IMR-90 (cell line): ENCODE measurements around the gene FOXO3. TPM values are rescaled to one million over a fixed set of nuclear protein-coding genes. Genes with fewer than 3 reads are reported as not detected.

Source experiments
- ATAC-seq: fragments of 200-7000 bp; cut with Tn5 transposase; 2 replicates; pipeline ENCODE4 v1.9.1; 2020; ENCODE audit warnings: low read depth, mild to moderate bottlenecking, moderate library complexity
- BruUV-seq: library from RNA; stranded (reverse); fragments of 400-500 nt; replicated peaks from 2 replicates; lab custom pipeline; 2021; lab: Mats Ljungman, UMichigan
- CTCF ChIA-PET: fragments of 300-600 bp; formaldehyde crosslinking; extraction: SDS; loops from one replicate; lab custom pipeline; 2021; ENCODE audit warnings: antibody characterized with exemption; lab: Yijun Ruan, JAX
- POLR2A ChIA-PET: fragments of 300-600 bp; sonication (Branson Sonifier 250); formaldehyde crosslinking; loops from one replicate; lab custom pipeline; 2022; ENCODE audit warnings: antibody characterized with exemption; ENCODE audit not compliant: unreplicated experiment; lab: Charles Lee
- DNase-seq: peaks from one replicate; pipeline ENCODE4 v3.0.0; 2013
- H2AFZ ChIP-seq: replicated peaks from 2 replicates; pipeline ENCODE3; 2013; ENCODE audit warnings: low read length, mild to moderate bottlenecking; ENCODE audit not compliant: poor library complexity
- H2AK5ac ChIP-seq: 2 replicates; pipeline ENCODE4 v1.6.1; 2013; ENCODE audit warnings: low read depth, low read length, inconsistent platforms
- H2AK9ac ChIP-seq: replicated peaks from 2 replicates; pipeline ENCODE3; 2013; ENCODE audit warnings: mild to moderate bottlenecking, low read depth, low read length, moderate library complexity; ENCODE audit not compliant: poor library complexity
- H2BK120ac ChIP-seq: 2 replicates; pipeline ENCODE4 v1.6.1; 2013; ENCODE audit warnings: low read depth, low read length, inconsistent platforms
- H2BK15ac ChIP-seq: 3 replicates; pipeline ENCODE4 v1.6.1; 2013; ENCODE audit warnings: low read depth, low read length, inconsistent platforms
- H2BK20ac ChIP-seq: 2 replicates; pipeline ENCODE4 v1.6.1; 2013; ENCODE audit warnings: low read depth, mild to moderate bottlenecking, inconsistent platforms, low read length, moderate library complexity
- H2BK5ac ChIP-seq: 2 replicates; pipeline ENCODE4 v1.6.1; 2013; ENCODE audit warnings: mild to moderate bottlenecking, low read depth, low read length, inconsistent platforms; ENCODE audit not compliant: poor library complexity, severe bottlenecking
- H3K14ac ChIP-seq: replicated peaks from 2 replicates; pipeline ENCODE4 v1.6.1; 2013; ENCODE audit warnings: low read depth, low read length, inconsistent platforms
- H3K18ac ChIP-seq: 2 replicates; pipeline ENCODE4 v1.6.1; 2013; ENCODE audit warnings: low read depth, low read length, control low read depth
- H3K23ac ChIP-seq: 2 replicates; pipeline ENCODE4 v1.6.1; 2013; ENCODE audit warnings: low read depth, low read length, inconsistent platforms
- H3K27ac ChIP-seq: 2 replicates; pipeline ENCODE4 v1.5.1; 2013; ENCODE audit warnings: mild to moderate bottlenecking, control low read depth, low read length; ENCODE audit not compliant: insufficient read depth
- H3K27me3 ChIP-seq: 2 replicates; pipeline ENCODE4 v1.6.1; 2013; ENCODE audit warnings: low read length; ENCODE audit not compliant: control insufficient read depth, insufficient read depth
- H3K36me3 ChIP-seq: 2 replicates; pipeline ENCODE4 v1.6.1; 2013; ENCODE audit warnings: low read length, mixed read lengths; ENCODE audit not compliant: control insufficient read depth, insufficient read depth
- H3K4ac ChIP-seq: 2 replicates; pipeline ENCODE4 v1.6.1; 2013; ENCODE audit warnings: low read depth, low read length, inconsistent platforms
- H3K4me1 ChIP-seq: 2 replicates; pipeline ENCODE4 v1.6.1; 2013; ENCODE audit warnings: low read length, mixed read lengths; ENCODE audit not compliant: control insufficient read depth, insufficient read depth
- H3K4me2 ChIP-seq: 2 replicates; pipeline ENCODE4 v1.6.1; 2013; ENCODE audit warnings: low read depth, mild to moderate bottlenecking, control low read depth, low read length, moderate library complexity
- H3K4me3 ChIP-seq: 2 replicates; pipeline ENCODE4 v1.5.1; 2013; ENCODE audit warnings: low read depth, mild to moderate bottlenecking, control low read depth, low read length, moderate library complexity; ENCODE audit not compliant: insufficient read depth
- H3K56ac ChIP-seq: 2 replicates; pipeline ENCODE4 v1.6.1; 2013; ENCODE audit warnings: low read length, inconsistent platforms; ENCODE audit not compliant: insufficient read depth; ENCODE audit errors: extremely low read depth
- H3K79me1 ChIP-seq, 2 experiments: 2 replicates each; pipeline ENCODE4 v1.6.1; 2013; ENCODE audit warnings: low read length in 2 of 2, inconsistent platforms in 1 of 2, low read depth in 1 of 2
- H3K9ac ChIP-seq: 2 replicates; pipeline ENCODE4 v1.6.1; 2013; ENCODE audit warnings: low read depth, low read length, control low read depth
- H3K9me1 ChIP-seq: 2 replicates; pipeline ENCODE4 v1.6.1; 2013; ENCODE audit warnings: low read length, inconsistent platforms; ENCODE audit not compliant: insufficient read depth
- H3K9me3 ChIP-seq: 2 replicates; pipeline ENCODE4 v1.6.1; 2013; ENCODE audit warnings: low read length; ENCODE audit not compliant: control insufficient read depth, insufficient read depth
- H4K20me1 ChIP-seq: 2 replicates; pipeline ENCODE4 v1.6.1; 2013; ENCODE audit warnings: low read length, inconsistent platforms; ENCODE audit not compliant: insufficient read depth
- H4K5ac ChIP-seq: 2 replicates; pipeline ENCODE4 v1.6.1; 2013; ENCODE audit warnings: mild to moderate bottlenecking, low read depth, low read length, control low read depth
- H4K8ac ChIP-seq, 2 experiments: 2 replicates each; pipeline ENCODE4 v1.6.1; 2013; ENCODE audit warnings: low read depth in 2 of 2, low read length in 2 of 2, control low read depth in 1 of 2, inconsistent platforms in 1 of 2
- H4K91ac ChIP-seq: 2 replicates; pipeline ENCODE4 v1.6.1; 2013; ENCODE audit warnings: low read depth, low read length, inconsistent platforms; ENCODE audit not compliant: insufficient read depth
- CTCF ChIP-seq: conservative IDR thresholded peaks from 2 replicates; pipeline ENCODE4 v1.5.1; 2012; ENCODE audit warnings: mild to moderate bottlenecking, low read depth, low read length, improper control_type of control experiment
- MXI1 ChIP-seq: IDR thresholded peaks from 2 replicates; pipeline ENCODE4 v1.6.1; 2012; ENCODE audit warnings: low read depth, mild to moderate bottlenecking, low read length, moderate library complexity, borderline replicate concordance
- NFE2L2 ChIP-seq: fragments of 150-350 bp; IDR thresholded peaks from 2 replicates; pipeline ENCODE4 v1.6.1; 2016; ENCODE audit warnings: low read depth, mild to moderate bottlenecking, low read length
- RCOR1 ChIP-seq: IDR thresholded peaks from 2 replicates; pipeline ENCODE4 v1.6.1; 2012; ENCODE audit warnings: mild to moderate bottlenecking, low read length, improper control_type of control experiment; ENCODE audit not compliant: insufficient replicate concordance
- RFX5 ChIP-seq: IDR thresholded peaks from 2 replicates; pipeline ENCODE4 v1.8.0; 2012; ENCODE audit warnings: low read depth, mild to moderate bottlenecking, low read length, moderate library complexity
- SMC3 ChIP-seq: fragments of 150-350 bp; IDR thresholded peaks from 2 replicates; pipeline ENCODE4 v1.6.1; 2016; ENCODE audit warnings: low read depth, mild to moderate bottlenecking, antibody characterized with exemption, low read length, moderate library complexity
- USF2 ChIP-seq: fragments of 150-350 bp; IDR thresholded peaks from 2 replicates; pipeline ENCODE4 v1.6.1; 2017; ENCODE audit warnings: mild to moderate bottlenecking, antibody characterized with exemption, low read length, low read depth
- WGBS, 2 experiments: methylation state at CpG; one replicate each; pipeline versions ENCODE4 v1.1.5 to v1.1.7; 2013; ENCODE audit warnings: missing lambda C conversion rate in 2 of 2; ENCODE audit not compliant: insufficient read length in 1 of 2; ENCODE audit errors: extremely low coverage in 2 of 2; 5-methylcytosine and 5-hydroxymethylcytosine counted together
- dilution Hi-C: fragments of 300-500 bp; cut with HindIII; formaldehyde crosslinking; loops from one replicate; pipeline ENCODE4 v1.14.3; 2018; ENCODE audit warnings: low sequenced_read_pairs; ENCODE audit not compliant: unreplicated experiment
- in situ Hi-C: fragments of 300-500 bp; cut with MboI; formaldehyde crosslinking; loops from 3 replicates; pipeline ENCODE4 v1.14.3; 2019; ENCODE audit warnings: low sequenced_read_pairs, inconsistent platforms, mixed read lengths
- intact Hi-C: fragments of 100-400 bp; cut with micrococcal nuclease; formaldehyde crosslinking; loops from 2 replicates; pipeline ENCODE4 v1.10.0; 2022
- polyA plus RNA-seq, 3 experiments: library from polyadenylated mRNA; depleted of rRNA; stranded (reverse); fragments of >200 nt; gene quantifications; 2 replicates each; pipeline ENCODE4 v1.2.3, GENCODE V29; 2012; ENCODE audit warnings: low replicate concordance in 1 of 3
- total RNA-seq: library from RNA; depleted of rRNA; stranded (reverse); fragments of >200 nt; gene quantifications from 2 replicates; pipeline ENCODE4 v1.2.3, GENCODE V29; 2012

The FOXO3 gene
- total and polyA plus RNA-seq, 2 of the 4 experiments (the other 2 are of a cell fraction) = 17.5 to 38.7 TPM

GRCh38 chr6:108581932-108582475 is 21.3 kb downstream of the FOXO3 start:
- Histone ChIP-seq H2BK5ac (peak overlapping the region; percentile 70), H2AK5ac (peak overlapping the region; percentile 71; the same call in 1 of the 2 replicates), H3K79me1 (peaks cover 31 to 89% of the 10 kb centered on the region in 2 experiments), H3K4ac (peak overlapping the region; percentile 81), H3K18ac (peak overlapping the region; percentile 55; the same call in 1 of the 2 replicates), H3K27ac (peak overlapping the region; percentile 78; the same call in 1 of the 2 replicates), H3K9me3 (no peaks in the 10 kb centered on the region), H3K36me3 (no peaks in the 10 kb centered on the region), H2BK15ac (peak overlapping the region; percentile 15; the same call in 1 of the 3 replicates), H3K4me1 (peaks cover 50% of the 10 kb centered on the region), H4K91ac (peak overlapping the region; percentile 30; the same call in 1 of the 2 replicates), H3K9me1 (peaks cover 55% of the 10 kb centered on the region), H2BK20ac (peak overlapping the region; percentile 23), H2AFZ (no peak overlapping the region), H3K4me3 (no peak overlapping the region), H3K27me3 (no peaks in the 10 kb centered on the region), H3K9ac (no peak overlapping the region), H3K4me2 (peak overlapping the region; percentile 57), H2BK120ac (peak overlapping the region; percentile 78), H3K14ac (peak overlapping the region; percentile 67; the same call in 1 of the 2 replicates), H4K5ac (peak overlapping the region; percentile 27; the same call in 1 of the 2 replicates), H3K56ac (no peak overlapping the region), H3K23ac (peak overlapping the region; percentile 90), H2AK9ac (no peak overlapping the region), H4K8ac (peak overlapping the region in 1 of 2 experiments; percentile 18; a peak in 1 of 4 replicates), H4K20me1 (peaks cover 90% of the 10 kb centered on the region)
- dilution Hi-C loops = no loop called here
- intact Hi-C loops = loop anchor here (1.0 to 2.0 kb wide), 3 partner anchors 15 to 71 kb away; no protein-coding TSS in a partner anchor
- no TSS peak for BruUV-seq
- TF ChIP-seq NFE2L2 (no peak), USF2 (no peak), MXI1 (no peak), RFX5 (no peak), RCOR1 (no peak), CTCF (no peak), SMC3 (no peak)
- WGBS, 2 experiments = no CpG with 5 or more reads among the region's 1 CpG
- DNase-seq (peak; percentile 30), ATAC-seq (no peak)
- ChIA-PET POLR2A (no interaction called here), CTCF (no interaction called here)
- in situ Hi-C loops = no loop called here
